CD14-positive monocyte (primary cell): ENCODE results near the gene PLCB2. TPM values are rescaled to one million over a fixed set of nuclear protein-coding genes. Genes with fewer than 3 reads are reported as not detected.

Source experiments
- DNase-seq, 3 donors: peaks; one replicate each; pipeline ENCODE4 v3.0.0-alpha.2; 2011 to 2022
- H2AFZ ChIP-seq: 2 replicates; pipeline ENCODE4 v1.6.0; 2012; ENCODE audit warnings: mild to moderate bottlenecking, low read depth, low read length, inconsistent platforms; ENCODE audit not compliant: insufficient read depth, poor library complexity, severe bottlenecking
- H3K27ac ChIP-seq, 2 donors: 1 replicate in 1 of 2; 2 replicates in 1 of 2; pipeline ENCODE4 v1.5.1; 2012 to 2013; ENCODE audit warnings: low read length in 2 of 2, control low read depth in 1 of 2, inconsistent platforms in 1 of 2, low read depth in 1 of 2, mild to moderate bottlenecking in 1 of 2
- H3K27me3 ChIP-seq, 2 donors: one replicate each; pipeline versions ENCODE4 v1.6.0 to v1.6.1; 2011 to 2013; ENCODE audit warnings: low read length in 2 of 2; ENCODE audit not compliant: control insufficient read depth in 2 of 2, insufficient read depth in 2 of 2
- H3K36me3 ChIP-seq, 2 donors: replicated peaks in 1 of 2; 1 replicate in 1 of 2; 2 replicates in 1 of 2; pipeline versions ENCODE4 v1.5.1 to v1.6.1; 2012 to 2013; ENCODE audit warnings: low read length in 2 of 2, control low read depth in 1 of 2, inconsistent platforms in 1 of 2, mild to moderate bottlenecking in 1 of 2; ENCODE audit not compliant: insufficient read depth in 2 of 2, control insufficient read depth in 1 of 2
- H3K4me1 ChIP-seq, 2 donors: 1 replicate in 1 of 2; 2 replicates in 1 of 2; pipeline versions ENCODE4 v1.5.1 to v1.6.1; 2012 to 2013; ENCODE audit warnings: low read length in 2 of 2, control low read depth in 1 of 2, inconsistent platforms in 1 of 2, mild to moderate bottlenecking in 1 of 2, moderate library complexity in 1 of 2; ENCODE audit not compliant: insufficient read depth in 2 of 2, control insufficient read depth in 1 of 2
- H3K4me2 ChIP-seq: replicated peaks from 2 replicates; pipeline ENCODE3; 2012; ENCODE audit warnings: low read length, moderate library complexity, mild to moderate bottlenecking; ENCODE audit not compliant: poor library complexity, severe bottlenecking; ENCODE audit errors: extremely low read depth
- H3K4me3 ChIP-seq, 3 experiments: fragments of 200-600 bp in 1 of 3; sonication (generic) in 1 of 3; replicated peaks in 1 of 3; 1 replicate in 2 of 3; 2 replicates in 1 of 3; pipeline ENCODE4 v1.5.1; 2011 to 2013; ENCODE audit warnings: low read length in 3 of 3, mild to moderate bottlenecking in 3 of 3, control low read depth in 2 of 3, low read depth in 2 of 3, inconsistent platforms in 1 of 3, moderate library complexity in 1 of 3
- H3K79me2 ChIP-seq: 2 replicates; pipeline ENCODE4 v1.6.0; 2012; ENCODE audit warnings: mild to moderate bottlenecking, control low read depth, inconsistent platforms, low read length, moderate library complexity; ENCODE audit not compliant: insufficient read depth
- H3K9ac ChIP-seq: 2 replicates; pipeline ENCODE4 v1.6.0; 2017; ENCODE audit warnings: low read length, mild to moderate bottlenecking; ENCODE audit not compliant: insufficient read depth, poor library complexity, severe bottlenecking
- H3K9me3 ChIP-seq, 2 donors: replicated peaks in 1 of 2; 1 replicate in 1 of 2; 2 replicates in 1 of 2; pipeline versions ENCODE4 v1.5.1 to v1.6.1; 2012 to 2013; ENCODE audit warnings: low read length in 2 of 2, control low read depth in 1 of 2; ENCODE audit not compliant: control insufficient read depth in 1 of 2, insufficient read depth in 1 of 2
- H4K20me1 ChIP-seq: 2 replicates; pipeline ENCODE4 v1.6.0; 2012; ENCODE audit warnings: mild to moderate bottlenecking, low read length, control low read depth, moderate library complexity; ENCODE audit not compliant: insufficient read depth
- H3K27ac Mint-ChIP-seq, 7 donors: one replicate each; pipeline ENCODE4 v1.8.0; 2020; ENCODE audit warnings: mild to moderate bottlenecking in 7 of 7, mixed read lengths in 7 of 7, moderate library complexity in 6 of 7, inconsistent platforms in 2 of 7
- H3K27me3 Mint-ChIP-seq, 3 donors: one replicate each; pipeline ENCODE4 v1.8.0; 2021 to 2022; ENCODE audit warnings: low read depth in 3 of 3, mild to moderate bottlenecking in 3 of 3, mixed read lengths in 3 of 3, moderate library complexity in 3 of 3, inconsistent platforms in 1 of 3
- H3K36me3 Mint-ChIP-seq, 2 donors: one replicate each; pipeline ENCODE4 v1.8.0; 2020; ENCODE audit warnings: mixed read lengths in 2 of 2, inconsistent platforms in 1 of 2, mild to moderate bottlenecking in 1 of 2
- H3K4me1 Mint-ChIP-seq: one replicate; pipeline ENCODE4 v1.8.0; 2020; ENCODE audit warnings: mild to moderate bottlenecking, mixed read lengths
- H3K4me3 Mint-ChIP-seq, 2 donors: one replicate each; pipeline ENCODE4 v1.8.0; 2020; ENCODE audit warnings: mild to moderate bottlenecking in 2 of 2, mixed read lengths in 2 of 2, moderate library complexity in 1 of 2
- H3K9me3 Mint-ChIP-seq, 7 donors: one replicate each; pipeline ENCODE4 v1.8.0; 2020 to 2022; ENCODE audit warnings: mixed read lengths in 7 of 7, mild to moderate bottlenecking in 6 of 7, moderate library complexity in 6 of 7, inconsistent platforms in 2 of 7
- WGBS: methylation state at CpG from one replicate; pipeline ENCODE4 v1.1.5; 2013; ENCODE audit warnings: missing lambda C conversion rate; ENCODE audit not compliant: insufficient coverage; 5-methylcytosine and 5-hydroxymethylcytosine counted together
- intact Hi-C, 2 donors: fragments of 100-400 bp; cut with micrococcal nuclease; formaldehyde crosslinking; loops; one replicate each; pipeline versions ENCODE4 v1.15.0 to v1.15.1; 2023
- polyA plus RNA-seq, 3 donors: library from polyadenylated mRNA; depleted of rRNA in 1 of 3; unstranded in 2 of 3; stranded (reverse) in 1 of 3; fragments of 300-500 nt in 2 of 3; fragments of >200 nt in 1 of 3; fragmentation: Illumina TruSeq in 2 of 3; gene quantifications; 1 replicate in 2 of 3; 2 replicates in 1 of 3; pipeline ENCODE4 v1.2.3, GENCODE V29; 2012 to 2021
- TF ChIP-seq, protein P1 (sequence below): fragments of 200-600 bp; IDR thresholded peaks from one replicate; pipeline ENCODE4 v1.8.0; 2022; ENCODE audit warnings: antibody characterized with exemption, mild to moderate bottlenecking

The PLCB2 gene
- polyA plus RNA-seq, 3 donors, result 56.5 to 1,191 (median 74.5) TPM

DNA sequence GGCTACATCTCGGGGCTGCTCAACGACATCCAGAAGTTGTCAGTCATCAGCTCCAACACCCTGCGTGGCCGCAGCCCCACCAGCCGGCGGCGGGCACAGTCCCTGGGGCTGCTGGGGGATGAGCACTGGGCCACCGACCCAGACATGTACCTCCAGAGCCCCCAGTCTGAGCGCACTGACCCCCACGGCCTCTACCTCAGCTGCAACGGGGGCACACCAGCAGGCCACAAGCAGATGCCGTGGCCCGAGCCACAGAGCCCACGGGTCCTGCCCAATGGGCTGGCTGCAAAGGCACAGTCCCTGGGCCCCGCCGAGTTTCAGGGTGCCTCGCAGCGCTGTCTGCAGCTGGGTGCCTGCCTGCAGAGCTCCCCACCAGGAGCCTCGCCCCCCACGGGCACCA is 41.9 kb downstream of the PLCB2 start:
- no peak for DNase-seq
- WGBS, result 98% methylated on average over 19 of the region's 20 CpGs
- Histone ChIP-seq H3K4me1 (no peaks in the 10 kb centered on the region), H3K4me2 (no peak overlapping the region), H4K20me1 (no peaks in the 10 kb centered on the region), H2AFZ (no peak overlapping the region), H3K79me2 (no peaks in the 10 kb centered on the region), H3K9ac (no peak overlapping the region), H3K9me3 (no peaks in the 10 kb centered on the region), H3K27me3 (no peaks in the 10 kb centered on the region), H3K27ac (no peak overlapping the region), H3K4me3 (no peak overlapping the region), H3K36me3 (no peaks in the 10 kb centered on the region)
- Mint-ChIP-seq H3K4me1 (peaks cover 6% of the 10 kb centered on the region), H3K4me3 (no peak overlapping the region), H3K27ac (no peak overlapping the region), H3K9me3 (no peaks in the 10 kb centered on the region), H3K36me3 (no peaks in the 10 kb centered on the region), H3K27me3 (peaks cover 0 to 14% (median 6%) of the 10 kb centered on the region in 3 donors)
- TF ChIP-seq, protein P1, sequence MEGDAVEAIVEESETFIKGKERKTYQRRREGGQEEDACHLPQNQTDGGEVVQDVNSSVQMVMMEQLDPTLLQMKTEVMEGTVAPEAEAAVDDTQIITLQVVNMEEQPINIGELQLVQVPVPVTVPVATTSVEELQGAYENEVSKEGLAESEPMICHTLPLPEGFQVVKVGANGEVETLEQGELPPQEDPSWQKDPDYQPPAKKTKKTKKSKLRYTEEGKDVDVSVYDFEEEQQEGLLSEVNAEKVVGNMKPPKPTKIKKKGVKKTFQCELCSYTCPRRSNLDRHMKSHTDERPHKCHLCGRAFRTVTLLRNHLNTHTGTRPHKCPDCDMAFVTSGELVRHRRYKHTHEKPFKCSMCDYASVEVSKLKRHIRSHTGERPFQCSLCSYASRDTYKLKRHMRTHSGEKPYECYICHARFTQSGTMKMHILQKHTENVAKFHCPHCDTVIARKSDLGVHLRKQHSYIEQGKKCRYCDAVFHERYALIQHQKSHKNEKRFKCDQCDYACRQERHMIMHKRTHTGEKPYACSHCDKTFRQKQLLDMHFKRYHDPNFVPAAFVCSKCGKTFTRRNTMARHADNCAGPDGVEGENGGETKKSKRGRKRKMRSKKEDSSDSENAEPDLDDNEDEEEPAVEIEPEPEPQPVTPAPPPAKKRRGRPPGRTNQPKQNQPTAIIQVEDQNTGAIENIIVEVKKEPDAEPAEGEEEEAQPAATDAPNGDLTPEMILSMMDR, result no peak
- intact Hi-C loops, result no loop called here

DNA sequence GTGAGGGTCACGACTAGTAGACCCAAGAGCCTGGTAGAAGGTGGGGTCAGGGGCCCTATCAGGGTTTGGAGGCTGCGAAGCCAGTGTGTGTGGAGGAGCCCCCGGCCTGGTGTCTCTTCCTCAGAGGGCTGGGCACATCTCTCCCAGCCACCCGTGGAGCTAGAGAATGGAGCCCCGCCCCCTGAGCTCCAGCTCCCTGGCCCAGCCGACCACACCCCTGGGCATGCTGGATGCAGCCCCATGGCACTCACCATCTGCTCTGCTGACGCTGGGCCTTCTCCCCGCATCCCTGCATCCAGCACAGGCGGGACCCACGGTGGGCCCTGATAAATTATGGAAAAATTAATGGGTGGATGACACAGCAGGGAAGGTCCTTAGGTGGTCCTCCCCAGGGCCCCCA is 42.4 kb downstream of the PLCB2 start:
- TF ChIP-seq, protein P1, result no peak

More for the DNA sequence above, 42.4 kb downstream of the PLCB2 start:
- Mint-ChIP-seq H3K27ac (no peak overlapping the region), H3K4me1 (peaks cover 6% of the 10 kb centered on the region), H3K36me3 (no peaks in the 10 kb centered on the region), H3K27me3 (peaks cover 0 to 14% (median 6%) of the 10 kb centered on the region in 3 donors), H3K4me3 (no peak overlapping the region), H3K9me3 (no peaks in the 10 kb centered on the region)
- H3K27me3 ChIP-seq, result no peaks in the 10 kb centered on the region
- DNase-seq, result no peak
- H3K9ac ChIP-seq, result no peak overlapping the region
- intact Hi-C loops, result no loop called here
- H3K9me3 ChIP-seq, result no peaks in the 10 kb centered on the region
- H3K27ac ChIP-seq, result no peak overlapping the region
- no peak overlapping the region for H2AFZ ChIP-seq
- no peaks in the 10 kb centered on the region for H4K20me1 ChIP-seq
- H3K4me3 ChIP-seq, result no peak overlapping the region
- H3K4me2 ChIP-seq, result no peak overlapping the region
- no peaks in the 10 kb centered on the region for H3K36me3 ChIP-seq
- H3K4me1 ChIP-seq, result no peaks in the 10 kb centered on the region
- no peaks in the 10 kb centered on the region for H3K79me2 ChIP-seq
- WGBS, result 95% methylated on average over 7 of the region's 10 CpGs
